ENCODE data around the gene GABRB1.
"Not testable (repeated sequence)": the region's sequence is repeated elsewhere in the genome, so short reads cannot be mapped to it uniquely, and the experiment has no call there.

GABRB1 gene

DNA sequence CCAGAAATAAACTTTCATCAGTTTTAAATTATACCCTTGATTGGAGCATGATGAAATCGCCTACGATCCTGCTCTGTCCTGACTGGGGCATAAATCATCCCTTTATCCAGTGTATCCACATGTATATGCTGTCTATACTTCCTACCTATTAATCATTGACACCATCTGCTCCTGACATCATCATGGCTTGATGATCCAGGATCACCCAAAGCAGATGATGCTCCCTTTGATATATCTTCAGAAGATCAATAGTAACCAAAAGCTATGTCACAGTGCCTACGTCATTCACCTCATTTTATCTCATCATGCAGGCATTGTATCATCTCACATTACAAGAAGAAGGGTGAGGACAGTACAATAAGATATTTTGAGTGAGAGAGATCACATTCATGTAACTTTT, 294.7 kb downstream of the GABRB1 start:
- DNase-seq = no peak

DNA sequence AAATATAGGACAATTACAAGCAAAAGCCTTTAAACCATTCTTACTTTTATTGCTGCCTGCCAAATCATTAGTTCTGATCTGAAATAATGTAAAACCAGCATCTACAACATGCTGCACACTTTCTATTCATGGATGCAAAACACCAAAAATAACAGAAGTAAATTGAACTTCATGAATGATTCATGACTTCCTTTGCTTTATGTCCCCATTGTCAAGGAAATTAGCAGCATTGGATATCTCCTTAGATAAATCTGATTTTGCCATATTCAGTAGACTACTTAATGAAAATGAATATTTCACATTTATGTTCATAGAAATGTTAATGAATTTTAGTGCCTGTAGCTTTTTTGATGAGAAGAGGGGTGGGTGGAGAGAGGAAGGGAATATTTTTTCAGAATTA, 299.5 kb downstream of the GABRB1 start:
- DNase-seq = no peak

GRCh38 chr4:47334652-47335051, 303.3 kb downstream of the GABRB1 start:
- DNase-seq = no peak

DNA sequence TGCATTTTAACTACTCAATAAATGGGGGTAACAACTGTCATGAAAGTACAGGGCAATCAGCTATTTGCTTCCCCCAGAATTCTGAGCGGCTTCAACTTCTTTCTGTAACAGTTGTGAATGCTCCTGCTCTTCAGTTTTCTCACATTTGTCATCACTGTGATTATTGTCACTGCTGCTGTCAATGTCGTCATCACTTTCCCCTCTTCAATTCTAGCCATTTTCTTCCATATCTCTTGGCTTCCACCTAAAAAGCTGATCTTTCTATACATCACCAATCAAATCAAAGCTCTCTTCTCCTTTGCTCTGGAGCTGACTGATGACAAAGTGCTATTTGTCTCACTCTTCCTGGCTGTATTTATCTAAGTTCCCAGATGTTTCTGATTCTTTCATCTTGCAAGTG, 306.5 kb downstream of the GABRB1 start:
- no peak for DNase-seq

DNA sequence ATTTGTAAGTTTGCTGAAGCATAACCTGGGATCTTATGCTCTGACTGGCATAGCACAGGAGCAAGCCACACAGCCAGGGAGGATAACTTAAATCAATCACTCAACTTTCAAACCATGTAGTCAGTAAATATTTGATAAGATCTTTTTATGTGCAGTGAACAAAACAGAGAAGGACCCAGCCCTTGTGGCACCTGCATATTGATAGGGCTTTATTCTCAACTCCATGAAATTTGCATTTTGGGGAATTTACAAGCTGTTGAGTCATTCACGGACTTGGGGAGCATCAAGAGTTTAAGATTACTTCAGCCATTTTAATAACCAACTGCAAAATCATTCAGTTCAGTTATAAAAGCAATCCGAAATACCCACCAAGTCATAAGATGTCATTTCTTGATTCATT, 309.5 kb downstream of the GABRB1 start:
- no peak for DNase-seq

GRCh38 chr4:47342796-47343195, 311.4 kb downstream of the GABRB1 start:
- DNase-seq = no peak

DNA sequence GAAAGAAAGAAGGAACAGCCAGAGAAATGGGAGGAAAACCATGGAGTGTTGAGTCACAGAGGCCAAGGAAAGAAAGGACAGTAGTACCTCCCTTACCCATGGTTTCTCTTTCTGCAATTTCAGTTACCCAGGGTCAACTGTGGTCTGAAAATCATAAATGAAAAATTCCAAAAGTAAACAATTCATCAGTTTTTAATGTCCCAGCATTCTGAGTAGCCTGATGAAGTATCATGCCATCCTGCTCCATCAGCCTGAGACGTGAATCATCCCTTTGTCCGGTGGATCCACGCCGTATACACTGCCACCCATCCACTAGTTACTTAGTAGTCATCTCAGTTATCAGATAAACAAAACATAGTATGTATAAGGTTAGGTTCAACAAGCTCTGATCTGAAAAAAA, 318.0 kb downstream of the GABRB1 start:
- no peak for DNase-seq

DNA sequence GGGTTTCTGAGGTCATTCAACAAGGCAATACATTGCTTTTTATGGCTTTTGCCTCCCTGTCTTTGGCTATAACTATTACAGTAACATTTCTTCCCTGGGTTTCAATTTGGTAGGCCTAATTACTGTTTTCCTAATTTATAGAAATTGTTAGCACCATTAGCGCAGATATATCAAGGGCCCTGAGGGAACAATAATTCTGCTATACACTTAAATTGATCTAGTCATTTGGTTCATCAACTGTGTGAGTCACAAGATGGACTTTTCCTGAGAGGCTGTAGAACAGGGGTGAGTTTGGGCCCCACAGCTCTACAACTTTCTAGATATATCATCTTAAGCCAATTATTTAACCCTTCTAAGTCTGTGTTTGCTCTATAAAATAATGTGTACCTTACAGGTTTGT, 324.2 kb downstream of the GABRB1 start:
- no peak for DNase-seq

DNA sequence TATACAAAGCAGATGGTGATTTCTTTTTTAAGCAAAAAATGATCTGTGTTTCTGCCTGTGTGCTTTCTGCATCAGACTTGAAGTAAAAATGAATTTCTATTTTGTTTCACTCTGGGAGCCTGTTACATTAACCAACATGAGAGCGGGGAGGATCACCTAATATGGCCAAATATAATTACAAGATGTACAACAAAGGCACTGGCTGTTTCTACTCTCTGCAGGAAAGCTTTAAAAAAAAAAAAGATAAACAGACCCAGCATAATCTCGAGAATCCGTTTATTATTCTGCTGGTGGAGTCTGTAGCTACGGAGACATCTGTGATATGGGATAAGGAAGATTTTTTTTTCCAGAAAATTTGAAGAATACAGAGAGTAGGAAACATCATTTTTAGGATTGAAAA, 328.5 kb downstream of the GABRB1 start:
- no peak for DNase-seq

DNA sequence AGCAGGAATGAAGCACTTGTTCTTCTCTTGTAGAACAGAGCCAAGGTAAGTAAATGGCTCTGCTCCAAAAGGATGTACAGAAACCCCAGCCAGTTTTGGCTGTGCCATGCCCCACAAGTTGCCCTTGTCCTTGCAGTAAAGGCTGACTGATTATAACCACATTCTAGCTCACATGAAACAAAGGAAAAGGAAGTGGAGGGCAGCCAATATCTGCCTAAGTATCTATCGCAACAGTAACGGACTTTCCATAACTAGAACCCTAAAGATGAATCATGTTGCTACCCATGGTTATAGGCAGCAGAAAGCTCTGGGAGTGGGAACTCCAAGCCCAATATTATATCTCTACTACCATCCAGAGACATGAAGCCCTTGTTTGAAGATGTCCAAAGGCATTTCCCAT, 336.4 kb downstream of the GABRB1 start:
- peak; percentile 52 for DNase-seq

DNA sequence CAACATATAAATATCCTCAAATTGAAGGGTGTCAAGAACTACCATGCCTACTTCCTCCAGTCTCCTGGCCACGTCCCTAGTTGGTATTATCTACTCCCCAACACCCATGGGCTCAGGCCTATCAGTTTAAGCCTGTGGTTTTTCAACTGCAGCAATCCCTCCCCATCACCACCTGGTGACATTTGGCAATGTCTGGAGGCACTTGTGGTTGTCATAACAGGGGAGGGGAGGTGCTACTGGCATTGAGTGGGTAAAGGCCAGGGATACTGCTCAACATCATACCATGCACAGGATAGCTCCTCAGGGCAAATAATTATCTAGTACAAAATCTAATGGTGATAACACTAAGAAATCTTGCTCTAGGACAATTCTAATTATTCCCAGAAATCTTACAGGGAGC, 336.8 kb downstream of the GABRB1 start:
- DNase-seq = peak; percentile 75

DNA sequence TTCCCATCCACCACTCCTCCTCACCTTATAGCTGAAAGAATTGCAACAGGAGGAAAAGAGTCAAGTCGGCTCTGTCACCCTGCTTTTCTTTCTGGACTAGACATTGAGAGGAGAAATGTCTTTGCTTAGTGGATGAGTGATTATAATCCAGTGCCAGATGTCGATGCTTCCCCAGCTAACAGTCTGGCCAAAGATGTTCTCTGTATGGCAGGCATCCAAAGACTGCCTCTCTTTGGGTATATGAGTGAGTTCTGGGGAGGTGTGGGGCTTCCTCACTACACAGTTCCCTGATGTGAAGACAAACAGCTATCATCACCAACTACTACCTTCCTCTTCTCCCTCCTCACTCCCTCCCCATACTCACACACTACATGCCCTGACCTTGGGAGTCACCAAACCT, 341.2 kb downstream of the GABRB1 start:
- DNase-seq = no peak

GRCh38 chr4:47373174-47373573, 341.8 kb downstream of the GABRB1 start:
- DNase-seq = peak; percentile 32

- DNase-seq = peak; percentile 19
These were observed 342.3 kb downstream of the GABRB1 start for GRCh38 chr4:47373709-47374108.

GRCh38 chr4:47374477-47374876, 343.1 kb downstream of the GABRB1 start:
- no peak for DNase-seq

DNA sequence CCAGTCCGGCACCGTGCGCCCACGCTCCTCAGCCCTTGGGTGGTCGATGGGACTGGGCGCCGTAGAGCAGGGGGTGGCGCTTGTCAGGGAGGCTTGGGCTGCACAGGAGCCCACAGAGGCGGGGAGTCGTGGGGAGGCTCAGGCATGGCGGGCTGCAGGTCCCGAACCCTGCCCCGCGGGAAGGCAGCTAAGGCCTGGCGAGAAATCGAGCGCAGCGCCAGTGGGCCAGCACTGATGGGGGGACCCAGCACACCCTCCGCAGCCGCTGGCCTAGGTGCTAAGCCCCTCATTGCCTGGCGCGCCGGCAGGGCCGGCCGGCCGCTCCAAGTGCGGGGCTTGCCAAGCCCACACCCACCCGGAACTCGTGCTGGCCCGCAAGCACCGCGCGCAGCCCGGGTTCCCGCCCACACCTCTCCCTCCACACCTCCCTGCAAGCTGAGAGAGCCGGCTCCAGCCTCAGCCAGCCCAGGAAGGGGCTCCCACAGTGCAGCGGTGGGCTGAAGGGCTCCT, 346.7 kb downstream of the GABRB1 start:
- not testable (repeated sequence) for DNase-seq

- no peak for DNase-seq
These were observed 349.8 kb downstream of the GABRB1 start for GRCh38 chr4:47381172-47381571.

GRCh38 chr4:47382846-47383360, 351.5 kb downstream of the GABRB1 start:
- DNase-seq = no peak

DNA sequence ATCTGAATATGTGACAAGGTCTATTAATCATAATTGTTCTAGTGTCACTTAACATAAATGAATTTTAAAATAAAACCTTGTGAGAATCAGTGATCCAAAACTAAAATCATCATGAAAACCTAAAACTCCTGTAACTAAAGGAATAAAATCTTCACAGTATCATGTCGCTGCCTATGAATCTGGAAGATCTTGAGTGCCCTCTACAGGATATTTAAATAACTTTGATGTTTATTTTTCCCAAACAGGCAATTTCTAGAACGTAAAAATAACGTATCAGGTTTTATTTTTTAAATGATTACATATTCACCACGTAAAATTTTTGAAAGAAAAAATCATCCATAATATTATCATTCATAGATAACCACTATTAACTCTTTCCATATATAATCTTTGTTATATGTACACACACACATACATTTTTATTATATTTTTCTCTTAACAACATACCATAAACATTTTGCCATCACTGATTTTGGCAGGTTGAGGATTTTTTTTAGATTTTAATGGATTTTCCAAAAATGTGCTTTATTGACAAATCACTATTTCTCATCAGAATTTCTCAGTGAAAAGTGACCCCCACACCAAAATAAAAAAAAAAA, 352.6 kb downstream of the GABRB1 start:
- DNase-seq = peak; percentile 73

- DNase-seq = no peak
These were observed 354.8 kb downstream of the GABRB1 start for GRCh38 chr4:47386146-47386545.

DNA sequence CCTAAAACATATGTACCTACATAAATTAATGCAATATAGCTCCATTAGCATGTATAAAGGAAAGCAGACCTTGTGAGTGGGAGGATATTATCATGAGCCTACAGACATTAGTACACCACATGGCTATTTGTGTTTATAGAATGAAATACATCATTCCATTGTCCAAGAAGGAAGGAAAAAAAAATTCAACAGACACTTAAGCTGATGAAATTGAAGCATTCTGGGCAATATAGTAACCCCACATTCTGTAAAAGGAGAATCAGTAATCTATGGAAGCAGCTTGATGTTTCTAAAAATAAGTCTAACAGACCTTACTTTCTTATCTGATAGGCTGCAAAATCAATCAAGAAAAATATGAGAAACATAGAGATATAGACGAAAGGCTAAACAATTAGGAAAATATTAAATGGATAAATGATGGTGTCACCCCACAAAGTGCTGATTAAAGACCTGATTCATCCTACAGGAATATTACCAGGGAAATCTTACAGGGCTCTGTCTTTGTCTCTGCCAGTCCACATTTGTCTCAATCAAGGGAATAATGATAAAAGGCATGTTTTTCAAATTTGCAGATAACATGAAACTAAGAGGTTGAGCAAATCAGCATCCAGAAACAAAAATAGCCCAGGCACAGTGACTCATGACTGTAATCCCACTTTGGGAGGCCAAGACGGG, 355.3 kb downstream of the GABRB1 start:
- no peak for DNase-seq

DNA sequence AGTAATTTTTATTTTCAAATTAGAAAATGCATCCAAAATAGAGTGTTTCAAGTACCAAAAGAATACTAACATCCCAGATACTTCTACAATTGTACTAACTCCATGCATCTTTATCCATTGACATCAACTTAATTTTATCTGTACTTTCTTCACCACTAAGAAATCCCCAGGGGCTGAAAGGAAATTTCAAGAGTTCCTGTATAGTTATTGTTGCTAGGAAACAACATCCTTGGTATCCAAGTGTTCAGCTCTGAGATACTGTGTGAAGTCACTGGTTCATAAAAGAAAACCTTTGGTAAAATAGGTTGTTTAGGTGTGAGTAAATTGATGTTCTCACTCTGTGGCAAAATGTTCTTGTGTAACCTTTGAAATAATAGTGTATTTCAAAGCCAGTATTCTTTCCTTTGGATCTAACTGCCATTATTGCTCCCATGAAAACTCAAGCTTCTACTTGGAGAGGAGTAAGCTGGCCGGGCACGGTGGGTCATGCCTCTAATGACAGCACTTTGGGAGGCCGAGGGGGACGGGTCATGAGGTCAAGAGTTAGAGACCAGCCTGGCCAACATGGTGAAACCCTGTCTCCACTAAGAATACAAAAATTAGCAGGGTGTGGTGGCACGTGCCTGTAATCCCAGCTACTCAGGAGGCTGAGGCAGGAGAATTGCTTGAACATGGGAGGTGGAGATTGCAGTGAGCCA, 359.2 kb downstream of the GABRB1 start:
- DNase-seq = no peak

DNA sequence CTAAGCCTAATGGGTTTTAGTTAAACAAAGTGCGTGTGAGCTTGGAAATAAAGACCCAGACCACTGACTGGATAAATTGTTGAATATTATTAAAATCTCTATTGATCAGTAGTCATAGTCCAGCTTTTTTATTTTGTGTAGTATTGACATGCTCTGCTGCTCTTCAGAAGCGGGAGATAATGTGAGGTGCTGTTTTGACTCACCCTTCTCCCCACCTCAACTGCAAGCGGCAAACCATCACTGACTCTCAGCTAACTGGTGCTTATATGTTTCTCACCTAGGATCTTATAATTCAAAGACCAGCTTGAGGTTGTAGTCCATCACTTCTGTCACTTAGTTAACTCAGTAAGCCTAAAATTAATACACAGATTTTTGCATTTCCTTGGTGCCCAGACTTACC, 359.9 kb downstream of the GABRB1 start:
- no peak for DNase-seq

- DNase-seq = peak; percentile 30
These were observed 375.0 kb downstream of the GABRB1 start for GRCh38 chr4:47406408-47406807.

Measured in hematopoietic multipotent progenitor cell treated with erythropoietin and hydrocortisone succinate and interleukin-3 and kit ligand, for 6 days (in vitro differentiated cells).